NCI-H1694 (cell line): ENCODE results near the gene ARL5A.
A peak's percentile ranks its signal among the peaks of the same experiment; 100 is the strongest.
"Not testable (repeated sequence)": the region's sequence is repeated elsewhere in the genome, so short reads cannot be mapped to it uniquely, and the experiment has no call there.

Experiments used
- DNase-seq: peaks from one replicate; lab custom pipeline; 2025; lab: John Stamatoyannopoulos, UW

Gene ARL5A

GRCh38 chr2:151828143-151828889 is at the start of gene ARL5A:
Gene ARL5A, minus strand, starts transcription at chr2:151828421. Its CDS starts 245 bp downstream, at chr2:151828176.
- peak; percentile 83 for DNase-seq

GRCh38 chr2:151875631-151876030 is 47.4 kb upstream of the ARL5A start:
- not testable (repeated sequence) for DNase-seq

GRCh38 chr2:151872463-151872862 is 44.2 kb upstream of the ARL5A start:
- no peak for DNase-seq

- no peak for DNase-seq
Observed at GRCh38 chr2:151869291-151869690, 41.1 kb upstream of the ARL5A start.

- DNase-seq: no peak
Observed at GRCh38 chr2:151862700-151863099, 34.5 kb upstream of the ARL5A start.

GRCh38 chr2:151861174-151861573 is 33.0 kb upstream of the ARL5A start:
- DNase-seq: no peak

GRCh38 chr2:151860613-151861146 is 32.5 kb upstream of the ARL5A start:
- DNase-seq: no peak

GRCh38 chr2:151860210-151860609 is 32.0 kb upstream of the ARL5A start:
- DNase-seq: no peak

- no peak for DNase-seq
Observed at GRCh38 chr2:151857650-151858049, 29.4 kb upstream of the ARL5A start.

- no peak for DNase-seq
Observed at GRCh38 chr2:151855111-151855510, 26.9 kb upstream of the ARL5A start.

GRCh38 chr2:151853070-151853758 is 25.0 kb upstream of the ARL5A start:
- no peak for DNase-seq

GRCh38 chr2:151852260-151853069 is 24.2 kb upstream of the ARL5A start:
- no peak for DNase-seq

GRCh38 chr2:151851761-151852160 is 23.5 kb upstream of the ARL5A start:
- DNase-seq: no peak

GRCh38 chr2:151849413-151850010 is 21.3 kb upstream of the ARL5A start:
- DNase-seq: no peak

GRCh38 chr2:151845884-151846283 is 17.7 kb upstream of the ARL5A start:
- no peak for DNase-seq

- DNase-seq: no peak
Observed at GRCh38 chr2:151845481-151845880, 17.3 kb upstream of the ARL5A start.

- DNase-seq: no peak
Observed at GRCh38 chr2:151844211-151844896, 16.1 kb upstream of the ARL5A start.

GRCh38 chr2:151843691-151844061 is 15.5 kb upstream of the ARL5A start:
- no peak for DNase-seq

- DNase-seq: no peak
Observed at GRCh38 chr2:151842830-151843690, 14.8 kb upstream of the ARL5A start.

- no peak for DNase-seq
Observed at GRCh38 chr2:151841047-151841424, 12.8 kb upstream of the ARL5A start.
